HG03045 (cell line): Measurements from ENCODE around the gene SQSTM1.

Source experiments
- ATAC-seq: cut with Tn5 transposase; IDR thresholded peaks from one replicate; pipeline ENCODE4 v1.9.1; 2021; ENCODE audit warnings: mild to moderate bottlenecking, moderate library complexity; ENCODE audit not compliant: unreplicated experiment

SQSTM1 gene

GRCh38 chr5:179887095-179887494 lies 66.4 kb downstream of the SQSTM1 start:
- ATAC-seq, result no peak
